GM19455 (cell line): Measurements from ENCODE around the gene HSF4.
"Not testable (repeated sequence)": the region's sequence is repeated elsewhere in the genome, so short reads cannot be mapped to it uniquely, and the experiment has no call there.

Source experiments
- ATAC-seq: cut with Tn5 transposase; IDR thresholded peaks from one replicate; pipeline ENCODE4 v1.9.1; 2021; ENCODE audit not compliant: unreplicated experiment

Gene HSF4, protein sequence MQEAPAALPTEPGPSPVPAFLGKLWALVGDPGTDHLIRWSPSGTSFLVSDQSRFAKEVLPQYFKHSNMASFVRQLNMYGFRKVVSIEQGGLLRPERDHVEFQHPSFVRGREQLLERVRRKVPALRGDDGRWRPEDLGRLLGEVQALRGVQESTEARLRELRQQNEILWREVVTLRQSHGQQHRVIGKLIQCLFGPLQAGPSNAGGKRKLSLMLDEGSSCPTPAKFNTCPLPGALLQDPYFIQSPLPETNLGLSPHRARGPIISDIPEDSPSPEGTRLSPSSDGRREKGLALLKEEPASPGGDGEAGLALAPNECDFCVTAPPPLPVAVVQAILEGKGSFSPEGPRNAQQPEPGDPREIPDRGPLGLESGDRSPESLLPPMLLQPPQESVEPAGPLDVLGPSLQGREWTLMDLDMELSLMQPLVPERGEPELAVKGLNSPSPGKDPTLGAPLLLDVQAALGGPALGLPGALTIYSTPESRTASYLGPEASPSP

GRCh38 chr16:67164599-67165061 is at the start of gene HSF4:
Gene HSF4 (plus strand): TSS chr16:67164745. CDS start chr16:67164812, 67 bp downstream.
- no peak for ATAC-seq

DNA sequence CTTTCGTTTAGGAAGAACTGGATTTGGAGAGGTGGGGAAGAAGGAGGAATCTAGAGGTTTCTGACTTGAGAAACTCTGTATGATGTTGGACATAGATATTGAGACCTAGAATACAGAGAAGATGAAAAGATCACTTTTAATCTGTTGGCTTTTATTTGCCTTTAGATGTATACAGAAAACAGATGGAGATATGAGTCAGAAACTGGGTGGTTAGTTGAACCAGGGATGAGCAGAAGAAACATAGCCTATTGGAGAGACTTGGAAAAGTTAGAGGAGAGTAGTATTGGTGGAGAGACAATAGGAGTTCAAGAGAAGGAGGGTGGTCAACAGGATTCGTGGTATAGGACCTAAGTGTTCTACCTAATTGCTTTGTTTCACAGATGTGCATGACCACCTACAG is 49.8 kb upstream of the HSF4 start:
- ATAC-seq: no peak

DNA sequence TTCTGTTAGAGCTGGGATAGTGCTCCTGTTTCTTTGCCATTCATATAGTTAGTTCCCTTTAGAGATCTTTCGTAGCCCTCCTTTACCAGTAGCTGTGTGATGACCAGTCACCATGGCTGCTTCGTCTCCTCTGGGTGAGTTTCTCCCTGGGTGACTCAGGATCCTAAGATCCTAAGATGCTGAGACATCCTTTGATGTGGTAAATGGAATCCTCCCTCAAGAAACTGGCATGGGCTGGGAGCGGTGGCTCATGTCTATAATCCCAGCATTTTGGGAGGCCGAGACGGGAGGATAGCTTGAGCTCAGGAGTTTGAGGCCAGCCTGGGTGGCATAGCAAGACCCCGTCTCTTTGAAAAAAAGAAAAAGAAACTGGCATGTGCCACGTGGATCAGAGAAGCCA is 48.9 kb upstream of the HSF4 start:
- no peak for ATAC-seq

- ATAC-seq: no peak
Observed at GRCh38 chr16:67116388-67117311, 47.9 kb upstream of the HSF4 start.

- ATAC-seq: no peak
Observed at GRCh38 chr16:67117716-67118115, 46.8 kb upstream of the HSF4 start.

DNA sequence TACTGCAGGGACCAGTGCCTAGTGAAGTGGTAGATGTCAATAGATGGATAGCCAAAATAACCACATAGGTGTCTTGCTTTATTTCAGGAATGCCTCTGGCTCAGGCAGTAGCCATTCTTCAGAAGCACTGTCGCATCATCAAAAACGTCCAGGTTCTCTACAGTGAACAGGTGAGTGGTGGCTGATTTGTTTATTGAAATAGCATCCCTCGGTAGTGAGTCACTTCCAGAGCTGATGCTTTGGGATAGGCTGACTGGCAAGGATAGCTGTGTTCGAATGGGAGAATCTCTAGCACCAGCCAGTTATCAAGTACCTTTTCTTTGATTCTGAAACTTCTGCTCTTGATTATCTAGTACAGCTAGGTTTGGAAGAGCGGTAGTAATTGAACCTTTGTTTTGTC is 44.5 kb upstream of the HSF4 start:
- no peak for ATAC-seq

DNA sequence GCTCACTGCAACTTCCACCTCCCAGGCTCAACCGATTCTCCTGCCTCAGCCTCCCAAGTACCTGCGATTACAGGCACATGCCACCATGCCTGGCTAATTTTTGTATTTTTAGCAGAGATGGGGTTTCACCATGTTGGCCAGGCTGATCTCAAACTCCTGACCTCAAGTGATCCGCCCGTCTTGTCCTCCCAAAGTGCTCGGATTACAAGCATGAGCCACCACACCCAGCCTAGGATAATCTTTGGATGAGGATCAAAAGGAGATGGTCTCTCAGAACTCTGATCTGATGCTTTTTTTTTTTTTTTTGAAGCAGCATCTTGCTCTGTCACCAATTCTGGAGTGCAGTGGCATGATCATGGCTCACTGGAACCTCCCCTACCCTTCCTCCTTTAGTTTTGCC is 41.7 kb upstream of the HSF4 start:
- ATAC-seq: not testable (repeated sequence)

GRCh38 chr16:67128417-67128816 is 36.1 kb upstream of the HSF4 start:
- no peak for ATAC-seq

- ATAC-seq: no peak
Observed at GRCh38 chr16:67128887-67129286, 35.7 kb upstream of the HSF4 start.

DNA sequence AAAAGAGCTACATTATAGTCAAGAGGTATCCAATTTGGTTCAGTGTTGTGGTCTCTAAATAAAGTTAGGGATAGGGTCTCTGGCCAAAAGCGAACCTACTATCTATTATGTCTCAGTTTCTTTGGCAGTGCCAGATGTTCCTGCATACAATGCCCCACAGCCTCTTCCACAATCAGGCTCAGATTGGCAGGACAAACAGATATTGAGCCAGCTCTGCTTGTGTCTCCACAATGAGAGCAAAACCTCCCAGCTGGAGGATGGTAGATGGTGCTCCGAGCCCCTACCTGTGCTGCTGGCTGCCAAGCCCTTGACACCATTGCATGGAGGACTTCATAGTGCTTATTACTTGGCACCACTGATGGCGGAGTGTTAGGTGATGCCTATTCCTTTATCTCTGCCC is 35.1 kb upstream of the HSF4 start:
- no peak for ATAC-seq

GRCh38 chr16:67137605-67138004 is 26.9 kb upstream of the HSF4 start:
- ATAC-seq: no peak

DNA sequence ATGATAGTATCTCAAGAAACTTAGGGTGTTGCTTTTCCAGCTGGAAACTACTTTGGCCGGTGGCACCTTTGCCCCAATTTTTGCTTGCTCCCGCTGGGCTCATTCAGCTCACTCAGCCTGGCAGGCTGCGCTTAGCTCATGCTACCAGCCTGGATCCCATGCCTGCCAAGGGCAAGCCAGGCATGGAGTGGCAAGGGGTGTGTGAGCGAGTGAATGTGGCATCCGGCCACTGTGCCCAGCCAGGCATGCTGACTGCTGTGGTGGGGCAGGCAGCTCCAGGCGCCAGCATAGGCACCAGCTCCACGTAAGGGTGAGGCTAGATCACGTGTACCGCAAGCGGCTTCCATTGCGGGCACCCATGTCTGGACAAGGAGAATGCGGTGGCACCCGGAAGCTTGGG is 23.2 kb upstream of the HSF4 start:
- no peak for ATAC-seq

DNA sequence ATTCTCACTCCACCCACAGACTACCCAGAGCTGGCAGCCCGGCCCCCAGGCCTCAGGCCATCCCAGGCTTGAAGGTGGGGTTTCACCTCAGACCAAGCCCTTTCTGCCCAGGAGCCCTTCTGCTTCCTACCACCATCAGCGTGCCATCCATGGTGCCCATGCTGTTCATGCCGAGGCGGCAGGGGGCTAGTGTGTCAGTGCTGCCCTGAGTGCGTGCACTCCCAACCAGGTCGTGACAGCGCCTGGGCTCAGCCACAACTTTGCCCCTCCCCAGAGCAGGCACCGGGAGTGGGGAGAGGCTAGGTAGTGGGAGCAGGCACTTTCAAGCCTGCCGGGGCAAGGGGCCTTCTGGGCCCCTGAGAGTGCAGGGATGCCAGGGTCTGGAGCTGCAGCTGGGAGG is 22.2 kb upstream of the HSF4 start:
- ATAC-seq: no peak

DNA sequence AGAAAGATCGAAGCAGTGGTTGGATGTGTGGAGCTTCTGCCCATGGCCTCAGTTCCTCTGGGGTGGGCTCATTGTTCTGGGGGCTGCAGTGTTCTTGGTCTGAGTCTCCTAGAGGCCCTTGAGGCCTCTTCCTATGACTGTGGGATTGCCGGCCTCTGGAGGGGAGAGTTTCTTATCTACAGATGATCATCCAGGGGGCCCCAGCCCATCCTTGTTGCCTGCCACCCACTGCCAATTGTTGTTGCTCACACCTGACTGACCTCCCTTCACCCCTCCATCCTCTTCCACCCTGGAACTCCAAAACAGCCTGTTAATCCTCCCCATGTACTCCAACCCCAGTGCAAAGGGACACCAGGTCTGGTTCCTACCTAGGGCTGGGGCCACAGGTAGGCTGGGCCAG is 19.6 kb upstream of the HSF4 start:
- no peak for ATAC-seq

- ATAC-seq: no peak
Observed at GRCh38 chr16:67145746-67146145, 18.8 kb upstream of the HSF4 start.

GRCh38 chr16:67146523-67147357 is 17.8 kb upstream of the HSF4 start:
- no peak for ATAC-seq

GRCh38 chr16:67147437-67148140 is 17.0 kb upstream of the HSF4 start:
- ATAC-seq: no peak

DNA sequence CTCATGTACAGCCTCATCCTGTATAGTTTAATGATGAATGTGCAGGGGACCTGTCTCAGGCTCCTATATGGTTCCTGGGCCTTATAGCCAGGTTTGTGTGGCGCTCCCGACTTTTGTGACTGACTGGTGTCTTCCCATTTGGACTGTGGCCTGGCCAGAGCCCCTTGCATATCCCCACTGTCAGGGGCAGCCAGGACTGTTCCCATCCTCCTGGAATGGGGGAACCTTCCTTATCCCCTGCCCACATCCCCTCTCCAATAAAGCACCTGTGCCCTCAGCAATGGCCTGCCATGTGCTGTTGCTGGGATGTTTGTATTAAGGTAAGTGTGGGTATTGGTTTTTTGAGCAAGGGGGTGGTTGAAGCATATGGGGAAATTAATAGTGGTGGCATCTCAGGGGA is 16.3 kb upstream of the HSF4 start:
- no peak for ATAC-seq

DNA sequence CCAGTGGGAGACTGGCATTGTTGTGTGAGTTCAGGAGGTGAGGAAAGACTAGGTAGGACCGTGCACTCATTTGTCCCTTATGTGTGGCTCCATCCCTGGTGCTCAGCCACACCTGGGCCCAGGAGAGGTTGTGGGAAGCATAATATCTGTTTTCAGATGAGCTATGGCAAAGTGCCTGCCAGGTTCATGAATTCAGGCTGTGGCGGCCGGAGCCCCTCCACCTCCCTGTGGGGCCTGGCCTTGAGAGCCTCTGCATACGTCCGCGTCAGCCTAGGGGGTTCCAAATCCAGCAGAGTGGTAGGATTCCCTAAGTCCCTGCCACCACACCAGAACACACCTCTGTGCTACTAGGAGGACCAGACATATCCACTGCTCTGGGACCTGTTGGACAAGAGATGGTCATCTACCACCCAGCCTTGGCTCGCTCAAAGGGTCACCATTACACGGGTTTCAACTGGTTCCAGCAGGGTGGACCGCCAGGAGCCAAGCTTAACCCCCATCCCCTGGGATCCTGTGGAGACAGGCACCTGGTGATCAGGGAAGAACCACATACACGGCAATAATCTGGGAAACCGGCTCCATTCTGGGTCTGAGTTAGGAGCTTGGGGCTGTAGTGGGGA is 15.8 kb upstream of the HSF4 start:
- ATAC-seq: no peak
